ENCODE data around the gene TSHZ3.

Gene TSHZ3

GRCh38 chr19:31329819-31330218 is 19.4 kb downstream of the TSHZ3 start:
- Histone ChIP-seq H3K9me3 (ENCODE audit: control insufficient read depth in 5 of 5, low read length in 5 of 5) (no peaks in the 10 kb centered on the region), H3K4me3 (ENCODE audit: low read depth in 1 of 5, low read length in 5 of 5) (no peak overlapping the region), H3K27ac (ENCODE audit: low read depth, low read length) (no peak overlapping the region), H3K4me1 (ENCODE audit: control insufficient read depth in 5 of 5, insufficient read depth in 5 of 5, low read length in 5 of 5) (peaks cover 0 to 19% (median 7%) of the 10 kb centered on the region in 5 donors), H3K36me3 (ENCODE audit: control insufficient read depth in 5 of 5, insufficient read depth in 5 of 5, low read length in 5 of 5) (peaks cover 0 to 3% (median 0%) of the 10 kb centered on the region in 5 donors), H3K9ac (ENCODE audit: low read length in 5 of 5) (no peak overlapping the region), H3K27me3 (ENCODE audit: control insufficient read depth in 5 of 5, insufficient read depth in 4 of 5, low read length in 5 of 5) (no peaks in the 10 kb centered on the region)

DNA sequence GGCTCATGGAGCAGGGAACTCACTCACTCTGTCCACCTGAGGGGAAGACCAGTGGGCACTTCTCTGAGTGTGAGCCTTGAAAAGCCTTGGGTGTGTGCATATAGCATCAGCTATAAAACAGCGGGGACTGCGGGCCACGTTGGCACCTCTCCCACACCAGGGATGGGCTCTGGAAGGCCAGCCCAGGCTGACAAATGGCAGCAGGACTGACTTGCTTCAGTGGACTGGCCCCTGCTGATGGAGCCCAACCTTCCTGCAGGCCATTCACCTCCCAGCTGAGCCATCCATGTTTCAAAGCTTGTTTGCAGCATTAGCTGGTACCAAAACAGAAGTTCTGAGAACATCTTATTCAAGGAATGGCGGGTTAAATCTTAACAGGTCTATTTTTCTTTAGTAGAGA is 21.0 kb downstream of the TSHZ3 start:
- Histone ChIP-seq H3K27me3 (ENCODE audit: control insufficient read depth in 5 of 5, insufficient read depth in 4 of 5, low read length in 5 of 5) (no peaks in the 10 kb centered on the region), H3K4me1 (ENCODE audit: control insufficient read depth in 5 of 5, insufficient read depth in 5 of 5, low read length in 5 of 5) (peaks cover 0 to 19% (median 7%) of the 10 kb centered on the region in 5 donors), H3K4me3 (ENCODE audit: low read depth in 1 of 5, low read length in 5 of 5) (no peak overlapping the region), H3K36me3 (ENCODE audit: control insufficient read depth in 5 of 5, insufficient read depth in 5 of 5, low read length in 5 of 5) (peaks cover 0 to 4% (median 0%) of the 10 kb centered on the region in 5 donors), H3K9me3 (ENCODE audit: control insufficient read depth in 5 of 5, low read length in 5 of 5) (no peaks in the 10 kb centered on the region), H3K27ac (ENCODE audit: low read depth, low read length) (no peak overlapping the region), H3K9ac (ENCODE audit: low read length in 5 of 5) (no peak overlapping the region)

GRCh38 chr19:31326329-31327028 is 22.8 kb downstream of the TSHZ3 start:
- H3K9me3 ChIP-seq (ENCODE audit: control insufficient read depth in 5 of 5, low read length in 5 of 5) = no peaks in the 10 kb centered on the region
- H3K36me3 ChIP-seq (ENCODE audit: control insufficient read depth in 5 of 5, insufficient read depth in 5 of 5, low read length in 5 of 5) = peaks cover 0 to 4% (median 0%) of the 10 kb centered on the region in 5 donors
- no peaks in the 10 kb centered on the region for H3K27me3 ChIP-seq (ENCODE audit: control insufficient read depth in 5 of 5, insufficient read depth in 4 of 5, low read length in 5 of 5)
- H3K27ac ChIP-seq (ENCODE audit: low read depth, low read length) = no peak overlapping the region
- peaks cover 0 to 16% (median 7%) of the 10 kb centered on the region in 5 donors for H3K4me1 ChIP-seq (ENCODE audit: control insufficient read depth in 5 of 5, insufficient read depth in 5 of 5, low read length in 5 of 5)
- no peak overlapping the region for H3K4me3 ChIP-seq (ENCODE audit: low read depth in 1 of 5, low read length in 5 of 5)
- no peak overlapping the region for H3K9ac ChIP-seq (ENCODE audit: low read length in 5 of 5)

GRCh38 chr19:31325342-31325741 is 23.9 kb downstream of the TSHZ3 start:
- Histone ChIP-seq H3K9ac (ENCODE audit: low read length in 5 of 5) (no peak overlapping the region), H3K9me3 (ENCODE audit: control insufficient read depth in 5 of 5, low read length in 5 of 5) (no peaks in the 10 kb centered on the region), H3K4me1 (ENCODE audit: control insufficient read depth in 5 of 5, insufficient read depth in 5 of 5, low read length in 5 of 5) (peaks cover 0 to 11% (median 4%) of the 10 kb centered on the region in 5 donors), H3K36me3 (ENCODE audit: control insufficient read depth in 5 of 5, insufficient read depth in 5 of 5, low read length in 5 of 5) (peaks cover 0 to 7% (median 2%) of the 10 kb centered on the region in 5 donors), H3K27me3 (ENCODE audit: control insufficient read depth in 5 of 5, insufficient read depth in 4 of 5, low read length in 5 of 5) (no peaks in the 10 kb centered on the region), H3K4me3 (ENCODE audit: low read depth in 1 of 5, low read length in 5 of 5) (no peak overlapping the region), H3K27ac (ENCODE audit: low read depth, low read length) (no peak overlapping the region)

DNA sequence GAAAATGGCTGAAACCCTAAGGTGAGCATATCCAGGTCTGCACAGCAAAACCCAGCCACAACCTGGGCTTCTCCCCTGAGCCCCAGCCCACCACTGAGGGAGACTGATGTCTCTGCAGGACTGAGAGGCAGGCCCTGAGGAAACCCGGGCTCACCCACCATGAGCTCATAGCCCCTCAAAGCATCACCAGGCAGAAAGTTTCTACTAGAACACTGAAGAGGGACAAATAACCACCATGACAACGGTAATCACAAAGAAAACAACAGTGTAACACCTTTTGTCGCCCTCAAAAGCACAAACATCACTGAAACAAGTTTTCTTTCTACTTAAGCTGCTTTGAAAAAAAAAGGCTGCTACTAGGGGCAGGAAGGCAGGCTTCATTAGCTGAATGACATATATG is 29.8 kb downstream of the TSHZ3 start:
- Histone ChIP-seq H3K27ac (ENCODE audit: low read depth, low read length) (no peak overlapping the region), H3K4me3 (ENCODE audit: low read depth in 1 of 5, low read length in 5 of 5) (no peak overlapping the region), H3K36me3 (ENCODE audit: control insufficient read depth in 5 of 5, insufficient read depth in 5 of 5, low read length in 5 of 5) (peaks cover 0 to 4% (median 0%) of the 10 kb centered on the region in 5 donors), H3K27me3 (ENCODE audit: control insufficient read depth in 5 of 5, insufficient read depth in 4 of 5, low read length in 5 of 5) (no peaks in the 10 kb centered on the region), H3K9me3 (ENCODE audit: control insufficient read depth in 5 of 5, low read length in 5 of 5) (no peaks in the 10 kb centered on the region), H3K4me1 (ENCODE audit: control insufficient read depth in 5 of 5, insufficient read depth in 5 of 5, low read length in 5 of 5) (peaks cover 0 to 33% (median 23%) of the 10 kb centered on the region in 5 donors), H3K9ac (ENCODE audit: low read length in 5 of 5) (no peak overlapping the region)

DNA sequence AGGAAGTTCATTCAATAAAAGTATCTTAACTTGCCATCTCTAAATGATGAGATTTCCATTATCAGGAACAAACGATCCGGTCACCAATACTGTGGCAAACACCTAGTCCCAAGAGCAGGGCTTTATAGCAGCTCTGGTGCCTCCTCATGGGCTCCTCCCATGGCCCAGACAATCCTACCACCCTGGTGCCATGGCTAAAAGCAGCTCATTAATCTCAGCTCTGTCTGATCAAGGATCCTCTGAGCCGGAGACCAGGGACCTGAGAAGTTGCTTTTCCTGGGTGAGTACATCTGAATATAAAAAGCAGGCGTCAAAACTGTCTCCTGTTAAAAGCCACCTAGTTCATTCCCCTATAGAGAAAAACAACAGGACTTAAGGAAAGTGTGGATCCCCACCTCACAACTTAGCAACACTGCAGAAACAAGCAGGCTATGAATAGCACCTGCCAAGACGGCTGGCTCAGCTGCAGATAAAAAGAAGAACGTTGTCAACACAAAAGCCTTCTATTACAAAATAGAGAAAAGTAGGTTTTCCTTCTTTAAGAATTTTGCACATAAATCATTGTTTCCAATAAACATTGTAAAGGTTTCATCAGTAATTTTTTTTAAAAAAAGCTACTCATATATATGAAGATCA is 30.3 kb downstream of the TSHZ3 start:
- peaks cover 0 to 33% (median 23%) of the 10 kb centered on the region in 5 donors for H3K4me1 ChIP-seq (ENCODE audit: control insufficient read depth in 5 of 5, insufficient read depth in 5 of 5, low read length in 5 of 5)
- no peak overlapping the region for H3K4me3 ChIP-seq (ENCODE audit: low read depth in 1 of 5, low read length in 5 of 5)
- no peak overlapping the region for H3K9ac ChIP-seq (ENCODE audit: low read length in 5 of 5)
- H3K36me3 ChIP-seq (ENCODE audit: control insufficient read depth in 5 of 5, insufficient read depth in 5 of 5, low read length in 5 of 5) = peaks cover 0 to 4% (median 0%) of the 10 kb centered on the region in 5 donors
- no peaks in the 10 kb centered on the region for H3K9me3 ChIP-seq (ENCODE audit: control insufficient read depth in 5 of 5, low read length in 5 of 5)
- H3K27me3 ChIP-seq (ENCODE audit: control insufficient read depth in 5 of 5, insufficient read depth in 4 of 5, low read length in 5 of 5) = no peaks in the 10 kb centered on the region
- H3K27ac ChIP-seq (ENCODE audit: low read depth, low read length) = no peak overlapping the region

- Histone ChIP-seq H3K36me3 (ENCODE audit: control insufficient read depth in 5 of 5, insufficient read depth in 5 of 5, low read length in 5 of 5) (peaks cover 0 to 4% (median 0%) of the 10 kb centered on the region in 5 donors), H3K9me3 (ENCODE audit: control insufficient read depth in 5 of 5, low read length in 5 of 5) (no peaks in the 10 kb centered on the region), H3K9ac (ENCODE audit: low read length in 5 of 5) (no peak overlapping the region), H3K27me3 (ENCODE audit: control insufficient read depth in 5 of 5, insufficient read depth in 4 of 5, low read length in 5 of 5) (no peaks in the 10 kb centered on the region), H3K4me3 (ENCODE audit: low read depth in 1 of 5, low read length in 5 of 5) (no peak overlapping the region), H3K27ac (ENCODE audit: low read depth, low read length) (no peak overlapping the region), H3K4me1 (ENCODE audit: control insufficient read depth in 5 of 5, insufficient read depth in 5 of 5, low read length in 5 of 5) (peaks cover 0 to 33% (median 23%) of the 10 kb centered on the region in 5 donors)
These were observed 31.7 kb downstream of the TSHZ3 start for GRCh38 chr19:31317570-31317969.

DNA sequence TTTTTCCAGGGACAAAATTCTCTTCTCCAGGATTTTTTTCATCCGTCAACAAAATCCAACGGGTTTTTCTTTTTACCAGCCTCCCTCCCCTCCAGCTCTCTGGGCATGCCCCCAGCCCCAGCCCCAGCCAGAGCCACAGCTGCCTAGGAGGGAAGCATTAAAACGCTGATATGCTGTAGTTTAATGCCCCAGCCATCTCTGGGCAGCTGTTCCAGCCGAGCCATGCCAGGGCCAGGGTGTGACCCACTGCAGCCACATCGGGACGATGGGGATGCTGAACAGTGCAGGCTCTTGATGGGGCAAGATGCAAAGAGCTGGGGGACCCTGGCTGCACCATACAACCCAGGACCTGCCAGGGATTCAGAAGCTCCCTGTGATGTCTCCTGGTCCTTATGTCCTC is 32.1 kb downstream of the TSHZ3 start:
- no peak overlapping the region for H3K9ac ChIP-seq (ENCODE audit: low read length in 5 of 5)
- H3K27me3 ChIP-seq (ENCODE audit: control insufficient read depth in 5 of 5, insufficient read depth in 4 of 5, low read length in 5 of 5) = no peaks in the 10 kb centered on the region
- H3K4me1 ChIP-seq (ENCODE audit: control insufficient read depth in 5 of 5, insufficient read depth in 5 of 5, low read length in 5 of 5) = peaks cover 0 to 35% (median 23%) of the 10 kb centered on the region in 5 donors
- no peak overlapping the region for H3K4me3 ChIP-seq (ENCODE audit: low read depth in 1 of 5, low read length in 5 of 5)
- H3K9me3 ChIP-seq (ENCODE audit: control insufficient read depth in 5 of 5, low read length in 5 of 5) = no peaks in the 10 kb centered on the region
- peaks cover 0 to 4% (median 0%) of the 10 kb centered on the region in 5 donors for H3K36me3 ChIP-seq (ENCODE audit: control insufficient read depth in 5 of 5, insufficient read depth in 5 of 5, low read length in 5 of 5)
- no peak overlapping the region for H3K27ac ChIP-seq (ENCODE audit: low read depth, low read length)

- Histone ChIP-seq H3K9ac (ENCODE audit: low read length in 5 of 5) (no peak overlapping the region), H3K27ac (ENCODE audit: low read depth, low read length) (peak overlapping the region; percentile 34)
These were observed 32.9 kb downstream of the TSHZ3 start for GRCh38 chr19:31316201-31316951.

GRCh38 chr19:31315652-31316051 is 33.6 kb downstream of the TSHZ3 start:
- no peaks in the 10 kb centered on the region for H3K27me3 ChIP-seq (ENCODE audit: control insufficient read depth in 5 of 5, insufficient read depth in 4 of 5, low read length in 5 of 5)
- no peak overlapping the region for H3K4me3 ChIP-seq (ENCODE audit: low read depth in 1 of 5, low read length in 5 of 5)
- peaks cover 0 to 37% (median 23%) of the 10 kb centered on the region in 5 donors for H3K4me1 ChIP-seq (ENCODE audit: control insufficient read depth in 5 of 5, insufficient read depth in 5 of 5, low read length in 5 of 5)
- peaks cover 0 to 4% (median 0%) of the 10 kb centered on the region in 5 donors for H3K36me3 ChIP-seq (ENCODE audit: control insufficient read depth in 5 of 5, insufficient read depth in 5 of 5, low read length in 5 of 5)
- no peaks in the 10 kb centered on the region for H3K9me3 ChIP-seq (ENCODE audit: control insufficient read depth in 5 of 5, low read length in 5 of 5)
- H3K9ac ChIP-seq (ENCODE audit: low read length in 5 of 5) = no peak overlapping the region
- H3K27ac ChIP-seq (ENCODE audit: low read depth, low read length) = no peak overlapping the region

More at GRCh38 chr19:31316201-31316951, 32.9 kb downstream of the TSHZ3 start:
- no peaks in the 10 kb centered on the region for H3K27me3 ChIP-seq (ENCODE audit: control insufficient read depth in 5 of 5, insufficient read depth in 4 of 5, low read length in 5 of 5)
- peaks cover 0 to 37% (median 23%) of the 10 kb centered on the region in 5 donors for H3K4me1 ChIP-seq (ENCODE audit: control insufficient read depth in 5 of 5, insufficient read depth in 5 of 5, low read length in 5 of 5)
- peaks cover 0 to 4% (median 0%) of the 10 kb centered on the region in 5 donors for H3K36me3 ChIP-seq (ENCODE audit: control insufficient read depth in 5 of 5, insufficient read depth in 5 of 5, low read length in 5 of 5)
- peak overlapping the region; percentile 1 to 42 (median 34) for H3K4me3 ChIP-seq (ENCODE audit: low read depth in 1 of 5, low read length in 5 of 5)
- H3K9me3 ChIP-seq (ENCODE audit: control insufficient read depth in 5 of 5, low read length in 5 of 5) = no peaks in the 10 kb centered on the region
